OCI-LY1 (cell line): ENCODE data around the gene GRAMD1B.

Source experiments
- H2AFZ ChIP-seq: fragments of 200-600 bp; sonication (generic), shearing (Covaris generic); 2 replicates; pipeline ENCODE4 v1.6.0; 2014; ENCODE audit warnings: antibody characterized with exemption, mild to moderate bottlenecking, low read length
- H3F3A ChIP-seq: fragments of 200-600 bp; sonication (generic), shearing (Covaris generic); 2 replicates; pipeline ENCODE4 v1.6.0; 2014; ENCODE audit warnings: mild to moderate bottlenecking, antibody characterized with exemption, low read length, moderate library complexity; ENCODE audit not compliant: insufficient read depth
- H3K27ac ChIP-seq: fragments of 200-600 bp; sonication (generic); 2 replicates; pipeline ENCODE4 v1.5.1; 2014; ENCODE audit warnings: low read length, mixed run types, mild to moderate bottlenecking, low read depth; ENCODE audit not compliant: poor library complexity, severe bottlenecking
- H3K27me3 ChIP-seq: fragments of 200-600 bp; sonication (generic); 2 replicates; pipeline ENCODE4 v1.6.0; 2014; ENCODE audit warnings: antibody characterized with exemption, mild to moderate bottlenecking, low read length, moderate library complexity; ENCODE audit not compliant: insufficient read depth
- H3K36me3 ChIP-seq: fragments of 200-600 bp; sonication (generic); 2 replicates; pipeline ENCODE4 v1.6.1; 2014; ENCODE audit warnings: mild to moderate bottlenecking, antibody characterized with exemption, low read length, moderate library complexity, mixed read lengths; ENCODE audit not compliant: insufficient read depth
- H3K4me1 ChIP-seq: fragments of 200-600 bp; sonication (generic); 2 replicates; pipeline ENCODE4 v1.5.1; 2014; ENCODE audit warnings: mild to moderate bottlenecking, low read length, moderate library complexity; ENCODE audit not compliant: insufficient read depth, severe bottlenecking
- H3K4me2 ChIP-seq: fragments of 200-600 bp; sonication (generic), shearing (Covaris generic); 2 replicates; pipeline ENCODE4 v1.6.1; 2014; ENCODE audit warnings: low read length
- H3K4me3 ChIP-seq: fragments of 200-600 bp; sonication (generic); 2 replicates; pipeline ENCODE4 v1.5.1; 2014; ENCODE audit warnings: low read length, low read depth, mild to moderate bottlenecking, mixed read lengths; ENCODE audit not compliant: poor library complexity, severe bottlenecking
- H3K79me2 ChIP-seq: fragments of 200-600 bp; shearing (Covaris generic); 2 replicates; pipeline ENCODE4 v1.6.1; 2016; ENCODE audit warnings: mixed run types, low read length, mixed read lengths; ENCODE audit not compliant: insufficient read depth
- H3K9ac ChIP-seq: fragments of 200-600 bp; sonication (generic), shearing (Covaris generic); 2 replicates; pipeline ENCODE4 v1.6.1; 2014; ENCODE audit warnings: mild to moderate bottlenecking, low read length, mixed read lengths
- H3K9me2 ChIP-seq: fragments of 200-600 bp; sonication (generic), shearing (Covaris generic); 2 replicates; pipeline ENCODE4 v1.6.1; 2014; ENCODE audit warnings: low read depth, mild to moderate bottlenecking, low read length, mixed read lengths
- H3K9me3 ChIP-seq: fragments of 200-600 bp; shearing (Covaris generic); 2 replicates; pipeline ENCODE4 v1.6.1; 2014; ENCODE audit warnings: low read length, mixed read lengths
- H4K20me1 ChIP-seq: fragments of 200-600 bp; sonication (generic), shearing (Covaris generic); 2 replicates; pipeline ENCODE4 v1.6.0; 2016; ENCODE audit warnings: mild to moderate bottlenecking, low read length; ENCODE audit not compliant: insufficient read depth
- CTCF ChIP-seq: fragments of 200-600 bp; sonication (generic), shearing (Covaris generic); IDR thresholded peaks from 2 replicates; pipeline ENCODE4 v1.5.1; 2017; ENCODE audit warnings: mild to moderate bottlenecking, antibody characterized with exemption, low read length, moderate library complexity, mixed read lengths
- EZH2 ChIP-seq: fragments of 200-600 bp; sonication (generic), shearing (Covaris generic); IDR thresholded peaks from 2 replicates; pipeline ENCODE4 v1.8.0; 2017; ENCODE audit warnings: borderline replicate concordance, mixed run types, mild to moderate bottlenecking, antibody characterized with exemption, low read length, moderate library complexity, mixed read lengths

Gene GRAMD1B

GRCh38 chr11:123388640-123389039 is 41.4 kb upstream of the GRAMD1B start:
- Histone ChIP-seq H3K9me2 (no peaks in the 10 kb centered on the region), H3K4me2 (no peak overlapping the region), H4K20me1 (no peaks in the 10 kb centered on the region), H3K4me1 (no peaks in the 10 kb centered on the region), H3K27ac (no peak overlapping the region), H3K9ac (no peak overlapping the region), H3F3A (no peaks in the 10 kb centered on the region), H3K79me2 (no peaks in the 10 kb centered on the region), H3K9me3 (no peaks in the 10 kb centered on the region), H3K27me3 (no peaks in the 10 kb centered on the region), H3K36me3 (no peaks in the 10 kb centered on the region), H3K4me3 (no peak overlapping the region), H2AFZ (no peak overlapping the region)
- TF ChIP-seq CTCF = no peak
- TF ChIP-seq EZH2 = no peak

- no peak overlapping the region for H3K9ac ChIP-seq
- no peaks in the 10 kb centered on the region for H3K9me2 ChIP-seq
- no peaks in the 10 kb centered on the region for H4K20me1 ChIP-seq
- no peaks in the 10 kb centered on the region for H3K27me3 ChIP-seq
- no peaks in the 10 kb centered on the region for H3K4me1 ChIP-seq
- no peaks in the 10 kb centered on the region for H3F3A ChIP-seq
- no peaks in the 10 kb centered on the region for H3K9me3 ChIP-seq
- no peak overlapping the region for H3K4me2 ChIP-seq
- H3K79me2 ChIP-seq = no peaks in the 10 kb centered on the region
- H3K4me3 ChIP-seq = no peak overlapping the region
- H3K36me3 ChIP-seq = no peaks in the 10 kb centered on the region
- no peak overlapping the region for H2AFZ ChIP-seq
- no peak overlapping the region for H3K27ac ChIP-seq
- TF ChIP-seq EZH2 = no peak
- TF ChIP-seq CTCF = no peak
Observed at GRCh38 chr11:123390146-123390545, 39.9 kb upstream of the GRAMD1B start.

GRCh38 chr11:123391646-123392348 is 38.3 kb upstream of the GRAMD1B start:
- no peak for TF ChIP-seq CTCF
- TF ChIP-seq EZH2 = no peak
- Histone ChIP-seq H3K4me3 (no peak overlapping the region), H3K79me2 (no peaks in the 10 kb centered on the region), H3K9me3 (no peaks in the 10 kb centered on the region), H3K4me2 (no peak overlapping the region), H3K9me2 (no peaks in the 10 kb centered on the region), H3F3A (no peaks in the 10 kb centered on the region), H2AFZ (no peak overlapping the region), H4K20me1 (no peaks in the 10 kb centered on the region), H3K9ac (no peak overlapping the region), H3K4me1 (no peaks in the 10 kb centered on the region), H3K36me3 (no peaks in the 10 kb centered on the region), H3K27ac (no peak overlapping the region), H3K27me3 (no peaks in the 10 kb centered on the region)
